GM21390 (cell line): ENCODE results near the gene MCC.

Experiments
- ATAC-seq: cut with Tn5 transposase; IDR thresholded peaks from one replicate; pipeline ENCODE4 v1.9.1; 2021; ENCODE audit not compliant: unreplicated experiment

The MCC gene

GRCh38 chr5:113227798-113228197 lies 260.5 kb downstream of the MCC start:
- ATAC-seq = no peak

- ATAC-seq = no peak
These were observed 262.0 kb downstream of the MCC start for GRCh38 chr5:113226116-113226736.

- ATAC-seq = no peak
These were observed 263.0 kb downstream of the MCC start for GRCh38 chr5:113225259-113225658.

- no peak for ATAC-seq
These were observed 263.6 kb downstream of the MCC start for GRCh38 chr5:113224605-113225065.

GRCh38 chr5:113223831-113224604 lies 264.2 kb downstream of the MCC start:
- ATAC-seq = no peak

- ATAC-seq = no peak
These were observed 264.9 kb downstream of the MCC start for GRCh38 chr5:113223315-113223714.

- no peak for ATAC-seq
These were observed 266.7 kb downstream of the MCC start for GRCh38 chr5:113221294-113222176.

GRCh38 chr5:113219695-113220094 lies 268.6 kb downstream of the MCC start:
- ATAC-seq = no peak

GRCh38 chr5:113218906-113219517 lies 269.2 kb downstream of the MCC start:
- no peak for ATAC-seq

GRCh38 chr5:113218200-113218599 lies 270.1 kb downstream of the MCC start:
- no peak for ATAC-seq

- no peak for ATAC-seq
These were observed 270.6 kb downstream of the MCC start for GRCh38 chr5:113217619-113218184.

GRCh38 chr5:113216545-113216944 lies 271.7 kb downstream of the MCC start:
- ATAC-seq = no peak

- no peak for ATAC-seq
These were observed 272.7 kb downstream of the MCC start for GRCh38 chr5:113215401-113216060.

GRCh38 chr5:113214606-113215323 lies 273.5 kb downstream of the MCC start:
- no peak for ATAC-seq

- no peak for ATAC-seq
These were observed 274.5 kb downstream of the MCC start for GRCh38 chr5:113213551-113214425.

GRCh38 chr5:113212244-113212920 lies 275.9 kb downstream of the MCC start:
- ATAC-seq = no peak

GRCh38 chr5:113209498-113209897 lies 278.8 kb downstream of the MCC start:
- no peak for ATAC-seq

- no peak for ATAC-seq
These were observed 282.4 kb downstream of the MCC start for GRCh38 chr5:113205807-113206206.
